KMS-11 (cell line): ENCODE measurements around the gene MOB3B.

ENCODE experiments used
- H2AFZ ChIP-seq: fragments of 200-600 bp; sonication (generic); 2 replicates; pipeline ENCODE4 v1.6.1; 2016; ENCODE audit warnings: antibody characterized with exemption, mixed run types, low read depth
- H3K27ac ChIP-seq: fragments of 200-600 bp; sonication (generic); 2 replicates; pipeline ENCODE4 v1.6.1; 2016; ENCODE audit warnings: mild to moderate bottlenecking, mixed run types
- H3K27me3 ChIP-seq: fragments of 200-600 bp; sonication (generic); 2 replicates; pipeline ENCODE4 v1.6.1; 2017; ENCODE audit warnings: mild to moderate bottlenecking, low read depth, mixed run types, moderate library complexity; ENCODE audit not compliant: insufficient read depth
- H3K36me3 ChIP-seq: fragments of 200-600 bp; sonication (generic); 2 replicates; pipeline ENCODE4 v1.6.1; 2017; ENCODE audit warnings: mild to moderate bottlenecking, mixed run types; ENCODE audit not compliant: insufficient read depth
- H3K4me1 ChIP-seq: fragments of 200-600 bp; sonication (generic); 2 replicates; pipeline ENCODE4 v1.6.1; 2016; ENCODE audit warnings: mild to moderate bottlenecking, low read depth, mixed run types; ENCODE audit not compliant: poor library complexity, severe bottlenecking
- H3K4me2 ChIP-seq: fragments of 200-600 bp; sonication (generic); 2 replicates; pipeline ENCODE4 v1.7.0; 2016; ENCODE audit warnings: mild to moderate bottlenecking, mixed run types
- H3K4me3 ChIP-seq: fragments of 200-600 bp; sonication (generic); IDR thresholded peaks from 2 replicates; pipeline ENCODE4 v1.6.1; 2017; ENCODE audit warnings: low read depth, low read length, mixed read lengths; ENCODE audit not compliant: insufficient read depth
- H3K79me2 ChIP-seq: fragments of 200-600 bp; sonication (generic); 2 replicates; pipeline ENCODE4 v1.6.1; 2016; ENCODE audit warnings: low read depth, mixed run types; ENCODE audit not compliant: insufficient read depth
- H3K9ac ChIP-seq: fragments of 200-600 bp; sonication (generic); 2 replicates; pipeline ENCODE4 v1.6.1; 2016; ENCODE audit warnings: mild to moderate bottlenecking, mixed run types
- H4K20me1 ChIP-seq: fragments of 200-600 bp; sonication (generic); 2 replicates; pipeline ENCODE4 v1.6.1; 2016; ENCODE audit warnings: mild to moderate bottlenecking, mixed run types; ENCODE audit not compliant: insufficient read depth
- CTCF ChIP-seq: fragments of 200-600 bp; sonication (generic); conservative IDR thresholded peaks from 2 replicates; pipeline ENCODE4 v1.6.1; 2017; ENCODE audit warnings: low read depth, mild to moderate bottlenecking, antibody characterized with exemption, low read length, moderate library complexity, mixed read lengths

The MOB3B gene

GRCh38 chr9:27280860-27281259, 248.8 kb downstream of the MOB3B start:
- Histone ChIP-seq H3K4me2 (no peak overlapping the region), H3K79me2 (no peaks in the 10 kb centered on the region), H3K9ac (no peak overlapping the region), H3K27me3 (no peaks in the 10 kb centered on the region), H2AFZ (no peak overlapping the region), H3K36me3 (no peaks in the 10 kb centered on the region), H3K4me1 (no peaks in the 10 kb centered on the region), H4K20me1 (no peaks in the 10 kb centered on the region), H3K27ac (no peak overlapping the region), H3K4me3 (no peak overlapping the region)
- TF ChIP-seq CTCF = no peak

GRCh38 chr9:27280249-27280648, 249.4 kb downstream of the MOB3B start:
- H3K4me1 ChIP-seq = no peaks in the 10 kb centered on the region
- no peak overlapping the region for H3K9ac ChIP-seq
- no peak for TF ChIP-seq CTCF
- H3K4me3 ChIP-seq = no peak overlapping the region
- no peak overlapping the region for H2AFZ ChIP-seq
- H3K4me2 ChIP-seq = no peak overlapping the region
- no peaks in the 10 kb centered on the region for H3K27me3 ChIP-seq
- H3K36me3 ChIP-seq = no peaks in the 10 kb centered on the region
- no peaks in the 10 kb centered on the region for H4K20me1 ChIP-seq
- H3K79me2 ChIP-seq = no peaks in the 10 kb centered on the region
- no peak overlapping the region for H3K27ac ChIP-seq

- no peak overlapping the region for H3K4me3 ChIP-seq
- H3K36me3 ChIP-seq = no peaks in the 10 kb centered on the region
- TF ChIP-seq CTCF = no peak
- H3K4me2 ChIP-seq = no peak overlapping the region
- H4K20me1 ChIP-seq = no peaks in the 10 kb centered on the region
- H2AFZ ChIP-seq = no peak overlapping the region
- H3K27me3 ChIP-seq = no peaks in the 10 kb centered on the region
- no peaks in the 10 kb centered on the region for H3K4me1 ChIP-seq
- no peaks in the 10 kb centered on the region for H3K79me2 ChIP-seq
- H3K27ac ChIP-seq = no peak overlapping the region
- no peak overlapping the region for H3K9ac ChIP-seq
Measured at GRCh38 chr9:27279611-27280010, 250.0 kb downstream of the MOB3B start.

GRCh38 chr9:27278374-27278773, 251.2 kb downstream of the MOB3B start:
- no peak for TF ChIP-seq CTCF
- no peak overlapping the region for H3K27ac ChIP-seq
- H3K36me3 ChIP-seq = no peaks in the 10 kb centered on the region
- no peaks in the 10 kb centered on the region for H3K4me1 ChIP-seq
- no peaks in the 10 kb centered on the region for H3K79me2 ChIP-seq
- no peaks in the 10 kb centered on the region for H3K27me3 ChIP-seq
- no peak overlapping the region for H3K4me2 ChIP-seq
- no peak overlapping the region for H2AFZ ChIP-seq
- no peak overlapping the region for H3K4me3 ChIP-seq
- H4K20me1 ChIP-seq = no peaks in the 10 kb centered on the region
- H3K9ac ChIP-seq = no peak overlapping the region
